NCI-H1694 (cell line): ENCODE measurements around the gene SLC9A1.

ENCODE experiments used
- DNase-seq: peaks from one replicate; lab custom pipeline; 2025; lab: John Stamatoyannopoulos, UW

The SLC9A1 gene

GRCh38 chr1:27102707-27103468, 52.0 kb downstream of the SLC9A1 start:
- DNase-seq: peak; percentile 52

- no peak for DNase-seq
These were observed 52.7 kb downstream of the SLC9A1 start for GRCh38 chr1:27102134-27102706.

GRCh38 chr1:27101696-27102095, 53.2 kb downstream of the SLC9A1 start:
- DNase-seq: no peak

- no peak for DNase-seq
These were observed 53.9 kb downstream of the SLC9A1 start for GRCh38 chr1:27101054-27101491.

- no peak for DNase-seq
These were observed 54.4 kb downstream of the SLC9A1 start for GRCh38 chr1:27100335-27101053.

GRCh38 chr1:27099587-27100334, 55.2 kb downstream of the SLC9A1 start:
- DNase-seq: no peak

GRCh38 chr1:27099135-27099586, 55.8 kb downstream of the SLC9A1 start:
- no peak for DNase-seq

- DNase-seq: no peak
These were observed 56.3 kb downstream of the SLC9A1 start for GRCh38 chr1:27098431-27099134.

- peak; percentile 60 for DNase-seq
These were observed 57.4 kb downstream of the SLC9A1 start for GRCh38 chr1:27097484-27097917.

- no peak for DNase-seq
These were observed 59.3 kb downstream of the SLC9A1 start for GRCh38 chr1:27095576-27095975.

- DNase-seq: no peak
These were observed 62.0 kb downstream of the SLC9A1 start for GRCh38 chr1:27092888-27093287.

- no peak for DNase-seq
These were observed 64.0 kb downstream of the SLC9A1 start for GRCh38 chr1:27090911-27091310.

- no peak for DNase-seq
These were observed 67.3 kb downstream of the SLC9A1 start for GRCh38 chr1:27087371-27088220.

- no peak for DNase-seq
These were observed 68.3 kb downstream of the SLC9A1 start for GRCh38 chr1:27086628-27087027.

GRCh38 chr1:27086026-27086425, 68.9 kb downstream of the SLC9A1 start:
- no peak for DNase-seq

GRCh38 chr1:27084107-27084506, 70.8 kb downstream of the SLC9A1 start:
- DNase-seq: no peak

- no peak for DNase-seq
These were observed 77.0 kb downstream of the SLC9A1 start for GRCh38 chr1:27077968-27078367.

GRCh38 chr1:27076803-27077202, 78.1 kb downstream of the SLC9A1 start:
- no peak for DNase-seq

- DNase-seq: no peak
These were observed 80.6 kb downstream of the SLC9A1 start for GRCh38 chr1:27074175-27074780.

GRCh38 chr1:27071049-27071416, 83.9 kb downstream of the SLC9A1 start:
- DNase-seq: peak; percentile 34
